ENCODE results near the gene ACBD3.

Gene ACBD3

DNA sequence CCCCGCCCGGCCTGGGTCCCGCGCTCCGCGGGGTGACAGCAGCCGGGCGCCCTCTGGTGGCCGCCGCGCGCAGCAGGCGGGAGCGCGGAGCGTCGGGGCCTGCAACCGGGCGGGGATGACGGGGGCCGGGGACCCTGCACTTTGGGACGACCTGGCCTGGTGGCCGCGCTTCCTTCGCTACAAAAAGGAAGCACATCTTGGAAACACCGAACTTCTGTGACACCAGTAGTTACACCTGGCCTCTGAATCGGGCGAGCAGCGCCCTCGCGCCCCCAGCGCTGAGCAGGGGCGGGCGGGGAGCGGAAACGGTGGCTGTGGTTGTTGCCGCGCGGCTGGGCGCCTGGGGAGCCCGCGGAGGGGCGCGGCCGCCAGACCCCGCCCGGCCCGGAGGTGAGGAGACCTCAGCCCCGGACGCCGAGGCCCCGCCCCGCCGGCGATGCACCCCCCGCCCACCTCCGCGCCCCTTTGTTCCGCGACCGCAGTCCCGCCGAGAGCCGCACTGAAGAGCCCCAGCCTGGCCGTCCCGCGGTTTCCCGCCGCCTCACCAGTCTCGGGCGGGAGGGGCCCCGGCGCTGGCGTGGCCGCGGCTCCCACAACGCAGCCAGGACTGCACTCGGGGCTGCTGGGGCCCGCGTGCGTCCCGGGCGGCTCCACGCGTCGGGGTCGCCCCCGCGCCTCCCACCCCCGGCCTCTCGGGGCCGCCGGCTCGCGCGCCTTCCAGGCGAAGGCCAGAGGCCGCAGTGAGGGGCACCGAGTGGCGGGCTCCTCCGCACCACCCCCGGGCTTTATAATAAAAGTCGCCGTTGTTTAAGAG, 64.7 kb downstream of the ACBD3 start:
- no peaks in the 10 kb centered on the region for H3K36me3 Mint-ChIP-seq
- peak; percentile 75 for DNase-seq
- ATAC-seq (replicated peaks) = peak; percentile 64 to 72
- no peaks in the 10 kb centered on the region for H3K9me3 Mint-ChIP-seq
- peak overlapping the region; percentile 83 to 85 for H3K4me3 Mint-ChIP-seq
- no peaks in the 10 kb centered on the region for H3K27me3 Mint-ChIP-seq
- H3K27ac Mint-ChIP-seq = peak overlapping the region; percentile 96
- H3K4me1 Mint-ChIP-seq = peaks cover 52 to 75% of the 10 kb centered on the region in 2 donors

DNA sequence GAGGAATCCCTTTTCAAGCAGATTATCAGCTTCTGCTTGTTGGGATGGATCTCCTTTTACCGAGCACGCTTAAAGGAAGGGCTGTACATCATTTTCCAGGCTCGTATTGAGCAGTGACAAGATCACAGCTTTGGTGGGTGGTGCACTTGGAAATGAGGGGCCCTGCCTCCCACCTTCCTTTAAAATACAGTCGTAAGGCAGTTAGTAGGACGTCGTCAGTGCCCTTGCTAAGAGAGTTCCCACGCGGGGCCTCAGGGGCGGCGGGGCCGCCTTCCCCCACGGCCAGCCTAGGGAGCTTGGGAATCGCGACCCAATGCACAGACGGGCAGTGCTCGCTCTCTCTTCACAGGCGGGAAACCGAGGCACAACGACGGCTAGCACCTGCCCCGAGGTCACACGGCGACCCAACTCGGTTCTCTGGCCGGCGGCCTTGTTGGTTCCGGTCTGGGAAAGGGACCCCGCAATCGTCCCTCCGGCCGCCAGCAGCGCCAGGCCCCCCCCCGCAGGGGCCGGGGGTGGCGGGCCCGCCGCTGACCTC, 65.4 kb downstream of the ACBD3 start:
- DNase-seq = no peak
- Mint-ChIP-seq H3K9me3 (no peaks in the 10 kb centered on the region), H3K27me3 (no peaks in the 10 kb centered on the region), H3K36me3 (no peaks in the 10 kb centered on the region), H3K4me1 (peaks cover 52 to 72% of the 10 kb centered on the region in 2 donors), H3K27ac (peak overlapping the region; percentile 92), H3K4me3 (peak overlapping the region; percentile 80 to 83)
- ATAC-seq (replicated peaks) = no peak

DNA sequence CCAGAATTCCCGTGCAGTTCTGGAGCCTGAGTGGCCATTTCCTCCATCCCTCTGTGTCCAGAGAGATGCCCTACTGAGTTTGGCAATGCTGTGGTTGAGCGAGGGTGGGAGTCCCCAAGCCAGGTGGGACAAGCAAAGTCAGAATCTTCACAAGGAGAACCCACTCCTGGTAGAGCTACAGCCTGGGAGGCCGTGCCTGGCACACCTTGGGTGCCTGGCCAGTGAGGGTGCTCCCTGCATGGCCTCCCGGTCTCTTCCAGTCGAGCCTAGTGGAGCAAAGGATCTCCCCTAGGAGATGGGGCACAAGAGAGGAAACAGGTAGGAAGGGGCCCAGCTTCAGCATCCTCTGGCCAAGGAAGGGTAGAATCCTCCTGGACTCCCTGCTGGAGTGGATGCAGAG, 66.1 kb downstream of the ACBD3 start:
- peak overlapping the region in 1 of 2 donors; percentile 80 for H3K4me3 Mint-ChIP-seq
- peaks cover 51 to 68% of the 10 kb centered on the region in 2 donors for H3K4me1 Mint-ChIP-seq
- H3K9me3 Mint-ChIP-seq = no peaks in the 10 kb centered on the region
- DNase-seq (no peak), ATAC-seq (replicated peaks) (no peak)
- H3K27me3 Mint-ChIP-seq = no peaks in the 10 kb centered on the region
- no peaks in the 10 kb centered on the region for H3K36me3 Mint-ChIP-seq
- H3K27ac Mint-ChIP-seq = peak overlapping the region; percentile 92

DNA sequence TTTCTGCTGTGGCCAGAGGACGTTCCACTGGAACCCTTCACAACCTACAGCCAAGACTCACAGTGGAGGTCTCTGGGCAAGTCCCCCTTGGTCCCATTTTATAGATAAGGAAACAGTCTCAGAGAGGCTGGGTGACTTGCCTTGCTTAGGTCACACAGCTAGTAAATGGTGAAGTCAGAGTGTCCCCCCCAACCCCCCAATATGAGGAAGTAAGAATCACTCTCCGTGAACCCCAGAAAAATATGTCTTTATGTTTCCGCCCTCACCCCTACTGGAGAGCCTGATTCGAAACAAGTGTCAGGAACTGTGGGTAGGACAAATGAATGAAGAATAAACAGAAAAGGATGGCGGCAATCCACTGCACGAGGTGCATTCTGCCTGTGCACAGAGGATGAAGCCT, 67.4 kb downstream of the ACBD3 start:
- H3K9me3 Mint-ChIP-seq = no peaks in the 10 kb centered on the region
- H3K27me3 Mint-ChIP-seq = no peaks in the 10 kb centered on the region
- H3K36me3 Mint-ChIP-seq = no peaks in the 10 kb centered on the region
- ATAC-seq (replicated peaks) (no peak), DNase-seq (no peak)
- H3K4me1 Mint-ChIP-seq = peaks cover 44 to 56% of the 10 kb centered on the region in 2 donors
- no peak overlapping the region for H3K4me3 Mint-ChIP-seq
- peak overlapping the region; percentile 31 for H3K27ac Mint-ChIP-seq

DNA sequence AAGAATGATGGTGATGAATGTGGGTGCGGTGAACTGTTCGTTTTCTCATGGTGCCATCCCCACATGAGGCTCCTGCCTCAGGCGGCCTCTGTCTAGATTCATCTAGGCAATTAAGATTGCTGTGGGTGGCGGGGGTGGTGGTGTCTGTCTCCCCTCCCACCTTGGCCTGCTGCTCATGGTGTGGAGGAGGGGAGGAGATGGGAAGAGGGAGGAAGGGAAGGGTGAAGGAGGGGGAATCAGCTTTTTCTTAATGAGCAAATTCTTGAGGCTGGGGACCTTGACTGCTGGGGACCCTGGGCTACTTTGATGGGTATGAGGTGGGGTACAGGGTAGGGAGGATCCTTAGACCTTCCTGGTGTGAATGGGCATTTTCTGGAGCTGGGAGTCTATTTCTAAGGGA, 68.2 kb downstream of the ACBD3 start:
- no peaks in the 10 kb centered on the region for H3K36me3 Mint-ChIP-seq
- H3K4me1 Mint-ChIP-seq = peaks cover 36 to 48% of the 10 kb centered on the region in 2 donors
- ATAC-seq (replicated peaks) (no peak), DNase-seq (no peak)
- H3K9me3 Mint-ChIP-seq = no peaks in the 10 kb centered on the region
- no peaks in the 10 kb centered on the region for H3K27me3 Mint-ChIP-seq
- H3K4me3 Mint-ChIP-seq = no peak overlapping the region
- H3K27ac Mint-ChIP-seq = peak overlapping the region; percentile 28

DNA sequence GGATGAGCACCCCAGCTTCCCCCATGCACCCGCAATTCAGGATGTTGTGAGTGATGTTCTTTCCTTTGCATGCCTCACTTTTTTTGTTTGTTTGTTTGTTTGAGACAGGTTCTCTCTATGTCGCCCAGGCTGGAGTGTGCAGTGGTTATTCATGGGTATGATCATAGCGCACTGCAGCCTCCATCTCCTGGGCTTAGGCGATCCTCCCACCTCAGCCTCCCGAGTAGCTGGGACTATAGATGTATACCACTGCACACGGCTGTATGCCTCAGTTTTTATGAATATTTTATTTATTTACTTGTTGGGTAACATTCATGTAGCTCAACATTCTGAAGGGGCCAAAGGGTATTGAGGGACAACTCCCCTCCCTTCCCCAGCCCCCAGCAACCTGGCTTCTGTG, 69.2 kb downstream of the ACBD3 start:
- Mint-ChIP-seq H3K4me3 (no peak overlapping the region), H3K27me3 (no peaks in the 10 kb centered on the region), H3K9me3 (no peaks in the 10 kb centered on the region), H3K36me3 (no peaks in the 10 kb centered on the region), H3K4me1 (peaks cover 35 to 46% of the 10 kb centered on the region in 2 donors), H3K27ac (no peak overlapping the region)
- ATAC-seq (replicated peaks) (no peak), DNase-seq (no peak)

DNA sequence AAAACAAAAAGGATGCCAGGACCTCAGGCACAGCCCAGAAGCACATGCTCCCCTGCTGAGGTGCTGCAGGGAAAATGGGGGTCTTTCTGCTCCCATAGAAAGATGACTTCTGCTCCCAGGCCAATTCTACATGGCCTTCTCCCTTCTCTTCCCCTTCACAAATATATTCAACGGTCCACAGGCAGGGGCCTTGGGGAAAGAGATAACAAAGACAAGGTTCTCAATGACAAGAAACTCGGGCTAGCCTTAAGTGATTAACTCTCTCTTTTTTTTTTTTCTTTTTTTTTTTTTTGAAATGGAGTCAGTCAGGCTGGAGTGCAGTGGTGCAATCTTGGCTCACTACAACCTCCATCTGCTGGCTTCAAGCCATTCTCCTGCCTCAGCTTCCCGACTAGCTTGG, 69.9 kb downstream of the ACBD3 start:
- Mint-ChIP-seq H3K27me3 (no peaks in the 10 kb centered on the region), H3K4me1 (peaks cover 38 to 52% of the 10 kb centered on the region in 2 donors), H3K4me3 (no peak overlapping the region), H3K36me3 (no peaks in the 10 kb centered on the region), H3K9me3 (no peaks in the 10 kb centered on the region), H3K27ac (no peak overlapping the region)
- DNase-seq (no peak), ATAC-seq (replicated peaks) (no peak)

DNA sequence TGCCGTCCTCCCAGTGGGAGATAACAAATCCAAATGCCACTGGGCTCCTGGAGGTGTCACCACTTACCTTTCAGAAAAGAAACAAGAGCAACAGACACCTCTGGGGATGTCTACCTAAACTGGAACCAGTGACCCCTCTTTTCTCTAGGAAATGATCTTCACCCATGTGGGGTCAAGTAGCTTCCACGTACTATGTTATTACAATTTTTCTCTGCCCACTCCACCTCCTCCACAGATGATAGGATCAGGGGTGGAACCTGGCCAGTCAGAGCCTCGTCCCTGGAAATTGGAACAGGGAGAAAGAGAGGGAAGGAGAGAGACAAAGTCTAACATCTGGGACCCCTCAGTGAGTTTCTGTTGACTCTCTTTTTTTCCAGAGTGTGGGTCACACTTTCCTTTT, 73.9 kb downstream of the ACBD3 start:
- peaks cover 36 to 45% of the 10 kb centered on the region in 2 donors for H3K4me1 Mint-ChIP-seq
- H3K27me3 Mint-ChIP-seq = no peaks in the 10 kb centered on the region
- H3K4me3 Mint-ChIP-seq = peak overlapping the region in 1 of 2 donors; percentile 66
- DNase-seq = no peak
- no peaks in the 10 kb centered on the region for H3K36me3 Mint-ChIP-seq
- no peaks in the 10 kb centered on the region for H3K9me3 Mint-ChIP-seq
- peak overlapping the region; percentile 42 for H3K27ac Mint-ChIP-seq
- no peak for ATAC-seq (replicated peaks)

DNA sequence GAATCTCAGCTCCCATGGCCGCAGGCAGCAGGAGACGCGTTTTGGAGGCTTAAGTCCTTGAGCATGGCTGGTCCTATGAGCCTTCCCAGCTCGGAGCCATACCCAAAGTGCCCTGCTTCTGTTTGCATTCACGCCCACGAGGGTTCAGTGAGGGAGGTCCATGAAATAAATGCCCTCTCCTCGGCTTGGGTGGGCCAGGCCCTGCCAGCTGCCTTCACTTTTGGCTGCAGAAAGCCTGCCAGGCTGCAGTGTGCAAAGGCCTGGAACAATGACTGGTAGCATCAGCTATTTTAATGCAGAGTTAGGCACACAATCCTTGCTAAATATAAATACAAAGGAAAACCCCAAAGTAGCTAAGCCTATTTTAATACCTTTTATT, 74.7 kb downstream of the ACBD3 start:
- Mint-ChIP-seq H3K4me3 (peak overlapping the region; percentile 80 to 92), H3K27me3 (no peaks in the 10 kb centered on the region), H3K27ac (peak overlapping the region; percentile 96), H3K9me3 (no peaks in the 10 kb centered on the region), H3K4me1 (peaks cover 37 to 49% of the 10 kb centered on the region in 2 donors), H3K36me3 (no peaks in the 10 kb centered on the region)
- ATAC-seq (replicated peaks) = no peak
- no peak for DNase-seq

DNA sequence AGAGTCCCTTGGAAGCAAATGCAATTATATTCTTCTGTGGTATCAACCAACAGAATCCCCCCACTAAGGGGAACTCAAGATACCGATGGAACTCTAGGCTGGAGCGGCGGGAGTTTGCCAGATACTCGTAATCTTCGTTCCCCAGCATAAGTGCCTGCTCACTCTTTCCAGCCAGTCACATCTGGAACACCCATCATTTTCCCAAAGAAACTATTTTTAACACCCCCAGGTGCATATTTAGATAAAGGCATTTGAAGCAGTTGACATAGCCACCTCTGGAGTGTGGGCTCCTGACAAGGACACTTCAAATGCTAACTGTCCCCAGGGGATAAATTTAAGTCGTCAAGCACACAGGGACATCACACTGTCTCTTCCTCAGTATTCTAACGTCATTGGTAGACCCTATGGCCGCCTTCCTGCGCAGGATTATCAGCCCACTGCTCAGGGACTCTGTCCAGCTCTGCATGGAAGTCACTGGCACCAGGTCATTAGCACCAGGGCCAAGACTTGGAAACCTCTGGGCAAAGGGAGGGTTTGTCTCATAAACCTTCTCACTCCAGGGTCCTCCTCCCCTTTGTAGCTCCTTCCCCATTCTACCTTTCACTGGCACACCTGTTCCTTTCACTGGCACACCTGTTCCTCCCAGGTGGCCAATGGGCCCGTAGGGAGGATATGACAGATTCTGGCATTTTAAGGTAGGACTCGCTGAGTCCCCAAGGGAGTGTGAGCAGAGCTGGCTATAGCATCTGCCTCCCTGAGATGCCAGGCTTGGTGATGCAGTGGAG, 75.3 kb downstream of the ACBD3 start:
- H3K4me1 Mint-ChIP-seq = peaks cover 37 to 48% of the 10 kb centered on the region in 2 donors
- H3K4me3 Mint-ChIP-seq = peak overlapping the region; percentile 80 to 92
- no peaks in the 10 kb centered on the region for H3K27me3 Mint-ChIP-seq
- DNase-seq = no peak
- peak in 1 of 2 donors; percentile 7 for ATAC-seq (replicated peaks)
- peak overlapping the region; percentile 96 for H3K27ac Mint-ChIP-seq
- no peaks in the 10 kb centered on the region for H3K9me3 Mint-ChIP-seq
- no peaks in the 10 kb centered on the region for H3K36me3 Mint-ChIP-seq

DNA sequence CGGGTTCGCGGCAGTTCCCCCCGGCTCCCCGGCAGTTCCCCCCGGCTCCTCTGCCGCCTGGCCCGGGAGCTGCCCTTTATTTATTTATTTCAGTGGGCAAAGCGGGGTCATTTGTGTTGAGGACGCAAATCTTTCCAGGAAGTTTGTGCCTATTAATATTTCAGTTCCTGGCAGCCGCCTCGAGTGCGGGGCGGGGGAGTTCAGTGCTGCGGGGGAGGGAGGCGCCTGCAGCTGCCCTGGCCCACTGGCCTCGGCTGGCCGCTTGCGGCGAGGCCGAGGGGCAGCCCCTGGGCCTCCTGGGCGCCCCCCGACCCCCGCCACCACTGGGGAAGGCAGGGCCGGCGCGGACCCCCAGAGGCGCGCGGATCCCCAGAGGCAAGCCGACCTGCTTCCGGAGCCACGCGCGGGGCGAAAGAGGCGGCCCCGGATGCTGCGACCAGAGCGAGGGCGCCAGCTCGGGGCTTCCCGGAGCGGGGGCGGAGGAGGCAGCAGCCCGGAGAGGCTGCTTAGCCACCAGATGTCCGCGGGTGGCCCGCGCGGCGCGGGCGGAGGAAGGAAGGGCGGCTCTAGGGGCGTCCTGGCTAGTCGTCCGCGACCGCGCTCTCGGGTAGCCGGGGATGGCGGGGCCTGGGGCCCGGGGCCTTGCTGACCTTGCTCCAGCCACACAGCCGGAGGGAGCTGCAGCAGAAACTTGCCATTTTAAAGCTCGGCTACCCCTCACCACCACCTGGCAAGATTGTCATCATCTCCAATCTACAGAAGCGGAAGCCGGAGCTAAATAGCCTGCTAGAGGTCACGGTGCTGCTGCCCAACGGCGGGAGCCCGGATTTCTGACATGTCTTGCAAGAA, 76.1 kb downstream of the ACBD3 start:
- Mint-ChIP-seq H3K36me3 (no peaks in the 10 kb centered on the region), H3K4me1 (peaks cover 35 to 43% of the 10 kb centered on the region in 2 donors), H3K4me3 (peak overlapping the region; percentile 92 to 95), H3K27me3 (no peaks in the 10 kb centered on the region), H3K27ac (peak overlapping the region; percentile 97), H3K9me3 (no peaks in the 10 kb centered on the region)
- DNase-seq (peak; percentile 94), ATAC-seq (replicated peaks) (peak; percentile 83)

DNA sequence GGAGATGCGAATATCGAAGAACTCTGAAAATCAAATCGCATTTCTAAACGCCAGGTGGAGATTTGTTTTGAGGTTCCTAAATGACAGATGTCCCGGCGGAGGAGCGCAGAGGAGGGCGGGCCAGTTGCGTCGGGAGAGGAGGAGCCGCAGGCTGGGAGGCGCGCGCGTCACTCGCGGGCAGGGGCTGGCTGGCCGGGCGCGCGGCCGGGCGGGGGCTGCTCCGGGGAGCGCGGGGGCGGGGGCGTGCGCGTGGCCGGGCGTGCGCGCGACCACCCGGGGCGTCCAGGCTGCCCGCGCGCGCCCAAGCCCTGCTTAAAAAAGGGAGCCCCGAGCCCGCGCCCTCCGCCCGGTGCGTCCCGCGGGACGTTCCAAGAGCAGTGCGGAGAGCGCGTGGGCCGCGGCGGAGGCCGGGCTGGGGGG, 76.7 kb downstream of the ACBD3 start:
- DNase-seq = peak; percentile 86
- H3K4me1 Mint-ChIP-seq = peaks cover 35 to 43% of the 10 kb centered on the region in 2 donors
- no peaks in the 10 kb centered on the region for H3K36me3 Mint-ChIP-seq
- H3K27ac Mint-ChIP-seq = peak overlapping the region; percentile 97
- no peaks in the 10 kb centered on the region for H3K27me3 Mint-ChIP-seq
- H3K9me3 Mint-ChIP-seq = no peaks in the 10 kb centered on the region
- peak overlapping the region; percentile 92 to 95 for H3K4me3 Mint-ChIP-seq
- peak; percentile 67 to 72 for ATAC-seq (replicated peaks)

DNA sequence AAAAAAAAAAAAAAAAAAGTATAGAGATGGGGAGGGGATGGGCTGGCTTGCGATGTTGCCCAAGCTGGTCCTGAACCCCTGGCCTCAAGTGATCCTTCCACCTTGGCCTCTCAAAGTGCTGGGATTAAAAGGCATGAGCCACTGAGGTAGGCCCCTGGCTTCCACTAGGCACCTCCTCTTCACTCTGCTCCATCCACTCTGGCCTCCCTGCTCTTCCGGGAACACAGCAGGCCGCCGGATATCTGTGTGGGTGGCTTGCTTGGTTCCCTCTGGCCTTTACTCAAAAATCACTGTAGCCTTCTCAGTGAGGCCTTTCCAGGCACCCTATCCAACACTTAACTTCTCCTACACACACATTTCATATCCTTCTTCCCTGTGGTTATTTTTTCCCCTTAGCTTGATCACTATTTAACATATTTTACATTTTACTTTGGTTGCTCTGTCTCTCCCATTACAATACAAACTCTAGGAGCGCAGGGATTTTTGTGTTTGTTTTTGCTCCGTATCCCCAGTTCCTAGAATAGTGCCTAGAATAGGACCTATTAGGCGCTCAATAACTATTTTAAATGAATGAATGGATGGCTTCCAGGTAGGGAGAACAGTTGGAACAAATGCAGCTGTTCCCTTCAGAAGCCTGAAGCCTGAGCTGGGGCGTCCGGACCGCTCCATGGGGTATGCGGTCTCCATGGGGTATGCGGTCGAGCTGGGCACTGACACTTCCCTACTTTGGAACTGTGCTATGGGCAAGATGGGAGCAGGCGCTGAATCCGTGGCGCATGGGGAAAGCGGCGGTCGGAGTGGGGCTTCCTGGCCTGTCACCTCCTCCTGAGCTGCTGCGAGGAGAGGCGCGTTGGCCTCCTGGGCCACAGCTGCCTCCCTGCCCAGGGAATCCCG, 77.4 kb downstream of the ACBD3 start:
- peaks cover 35 to 43% of the 10 kb centered on the region in 2 donors for H3K4me1 Mint-ChIP-seq
- no peaks in the 10 kb centered on the region for H3K36me3 Mint-ChIP-seq
- H3K27me3 Mint-ChIP-seq = no peaks in the 10 kb centered on the region
- H3K4me3 Mint-ChIP-seq = peak overlapping the region; percentile 92 to 95
- ATAC-seq (replicated peaks) = peak in 1 of 2 donors; percentile 0
- H3K27ac Mint-ChIP-seq = peak overlapping the region; percentile 97
- no peaks in the 10 kb centered on the region for H3K9me3 Mint-ChIP-seq
- DNase-seq = no peak
